ENCODE measurements around the gene FANCC.

FANCC gene

GRCh38 chr9:95078511-95078910, 239.0 kb downstream of the FANCC start:
- H3K4me3 ChIP-seq (ENCODE audit: low read depth, low read length): no peak overlapping the region
- TF ChIP-seq CTCF (IDR thresholded peaks at IDR 0.05; ENCODE audit: control insufficient read depth, extremely low read depth, insufficient read depth): no peak
- no peak for DNase-seq (ENCODE audit: low read depth)

- no peak for DNase-seq (ENCODE audit: low read depth)
Measured at GRCh38 chr9:95077766-95078370, 239.6 kb downstream of the FANCC start.

GRCh38 chr9:95077053-95077765, 240.3 kb downstream of the FANCC start:
- DNase-seq (ENCODE audit: low read depth): no peak
- TF ChIP-seq CTCF (IDR thresholded peaks at IDR 0.05; ENCODE audit: control insufficient read depth, extremely low read depth, insufficient read depth): no peak
- no peak overlapping the region for H3K4me3 ChIP-seq (ENCODE audit: low read depth, low read length)

More at GRCh38 chr9:95077766-95078370, 239.6 kb downstream of the FANCC start:
- TF ChIP-seq CTCF (IDR thresholded peaks at IDR 0.05; ENCODE audit: control insufficient read depth, extremely low read depth, insufficient read depth): no peak
- H3K4me3 ChIP-seq (ENCODE audit: low read depth, low read length): no peak overlapping the region

DNA sequence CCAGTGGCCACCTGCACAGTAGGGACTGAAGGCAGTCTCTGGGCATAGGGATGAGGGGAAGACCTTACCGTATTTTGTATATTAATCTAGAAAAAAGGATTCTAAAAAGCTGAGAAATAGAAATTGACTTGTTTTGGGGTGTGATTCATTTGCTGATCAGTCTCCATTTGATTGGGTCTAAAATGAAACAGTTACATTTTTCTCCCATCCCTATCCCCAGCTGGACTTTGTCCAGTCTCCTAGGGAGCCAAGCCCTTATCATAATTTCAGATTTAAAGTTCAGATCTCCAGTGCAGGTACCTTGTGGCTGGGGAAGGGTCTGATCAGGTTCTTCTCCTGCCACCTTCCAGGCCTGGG, 240.8 kb downstream of the FANCC start:
- DNase-seq (ENCODE audit: low read depth): no peak
- no peak for TF ChIP-seq CTCF (IDR thresholded peaks at IDR 0.05; ENCODE audit: control insufficient read depth, extremely low read depth, insufficient read depth)

GRCh38 chr9:95075700-95076099, 241.8 kb downstream of the FANCC start:
- DNase-seq (ENCODE audit: low read depth): no peak
- no peak for TF ChIP-seq CTCF (IDR thresholded peaks at IDR 0.05; ENCODE audit: control insufficient read depth, extremely low read depth, insufficient read depth)
- no peak overlapping the region for H3K4me3 ChIP-seq (ENCODE audit: low read depth, low read length)

More for the DNA sequence above, 240.8 kb downstream of the FANCC start:
- no peak overlapping the region for H3K4me3 ChIP-seq (ENCODE audit: low read depth, low read length)

GRCh38 chr9:95074632-95075031, 242.9 kb downstream of the FANCC start:
- no peak for TF ChIP-seq CTCF (IDR thresholded peaks at IDR 0.05; ENCODE audit: control insufficient read depth, extremely low read depth, insufficient read depth)
- DNase-seq (ENCODE audit: low read depth): no peak
- H3K4me3 ChIP-seq (ENCODE audit: low read depth, low read length): no peak overlapping the region

DNA sequence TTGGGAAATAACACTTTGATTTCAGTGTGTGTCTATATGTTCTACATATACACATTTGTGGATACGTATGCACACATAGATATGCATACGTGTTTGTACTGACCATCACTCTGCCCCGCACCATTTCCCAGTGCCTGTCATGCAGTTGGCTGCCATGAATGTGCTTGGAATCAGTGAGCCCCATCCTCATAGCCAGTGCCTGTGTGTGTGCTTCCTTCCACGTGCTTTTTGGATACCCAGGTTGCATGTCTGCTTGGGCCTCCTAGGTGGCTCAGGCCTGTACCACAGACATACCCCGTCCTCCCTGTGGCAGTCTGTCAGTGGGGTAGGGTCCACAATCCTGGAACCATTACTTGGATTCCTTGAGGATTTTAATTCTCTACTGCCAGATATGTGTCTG, 243.6 kb downstream of the FANCC start:
- DNase-seq (ENCODE audit: low read depth): no peak
- no peak for TF ChIP-seq CTCF (IDR thresholded peaks at IDR 0.05; ENCODE audit: control insufficient read depth, extremely low read depth, insufficient read depth)
- H3K4me3 ChIP-seq (ENCODE audit: low read depth, low read length): no peak overlapping the region
